ENCODE results near the gene TGM6. TPM values are rescaled to one million over a fixed set of nuclear protein-coding genes. Genes with fewer than 3 reads are reported as not detected.

Gene TGM6
- polyA plus RNA-seq, 1 donor from 2014 or later: not detected

GRCh38 chr20:2368621-2369020 is 12.1 kb upstream of the TGM6 start:
- Histone ChIP-seq H3K79me2 (replicated peaks; ENCODE audit: insufficient read depth, low read length) (no peaks in the 10 kb centered on the region), H3K27me3 (ENCODE audit: insufficient read depth, low read depth, low read length) (no peaks in the 10 kb centered on the region), H2AFZ (ENCODE audit: low read depth, low read length) (no peak overlapping the region), H3K9me3 (ENCODE audit: low read length) (no peaks in the 10 kb centered on the region), H3F3A (ENCODE audit: insufficient read depth, low read length, poor library complexity, severe bottlenecking) (no peaks in the 10 kb centered on the region), H3K9me2 (ENCODE audit: insufficient read depth, low read length) (no peaks in the 10 kb centered on the region), H3K9ac (ENCODE audit: low read length) (no peak overlapping the region), H3K4me2 (ENCODE audit: low read length) (no peak overlapping the region), H3K27ac (ENCODE audit: low read length) (no peak overlapping the region), H3K4me3 (ENCODE audit: low read length) (no peak overlapping the region), H3K36me3 (ENCODE audit: insufficient read depth, low read length) (no peaks in the 10 kb centered on the region), H4K20me1 (ENCODE audit: insufficient read depth) (no peaks in the 10 kb centered on the region)
- TF ChIP-seq MXI1 (conservative IDR thresholded peaks at IDR 0.05; ENCODE audit: poor library complexity, severe bottlenecking): no peak
- no peak for TF ChIP-seq CTCF (IDR thresholded peaks at IDR 0.05; ENCODE audit: poor library complexity, severe bottlenecking)
- no peak for TF ChIP-seq REST (IDR thresholded peaks at IDR 0.05; ENCODE audit: borderline replicate concordance)
- TF ChIP-seq RAD21 (conservative IDR thresholded peaks at IDR 0.05): no peak
- no peak for TF ChIP-seq TAF1 (IDR thresholded peaks at IDR 0.05; ENCODE audit: low read depth)
- TF ChIP-seq EZH2 (IDR thresholded peaks at IDR 0.05; ENCODE audit: borderline replicate concordance, insufficient read depth, low read length, poor library complexity, severe bottlenecking): no peak
- TF ChIP-seq EP300 (conservative IDR thresholded peaks at IDR 0.05; ENCODE audit: poor library complexity, severe bottlenecking): no peak
- no peak for TF ChIP-seq POLR2AphosphoS5 (IDR thresholded peaks at IDR 0.05)
- TF ChIP-seq SMC3 (conservative IDR thresholded peaks at IDR 0.05; ENCODE audit: poor library complexity): no peak

GRCh38 chr20:2373098-2373497 is 7.6 kb upstream of the TGM6 start:
- Histone ChIP-seq H4K20me1 (ENCODE audit: insufficient read depth) (no peaks in the 10 kb centered on the region), H3K27ac (ENCODE audit: low read length) (no peak overlapping the region), H3K36me3 (ENCODE audit: insufficient read depth, low read length) (no peaks in the 10 kb centered on the region), H3K9me2 (ENCODE audit: insufficient read depth, low read length) (no peaks in the 10 kb centered on the region), H3K27me3 (ENCODE audit: insufficient read depth, low read depth, low read length) (no peaks in the 10 kb centered on the region), H2AFZ (ENCODE audit: low read depth, low read length) (no peak overlapping the region), H3K4me3 (ENCODE audit: low read length) (no peak overlapping the region), H3F3A (ENCODE audit: insufficient read depth, low read length, poor library complexity, severe bottlenecking) (no peaks in the 10 kb centered on the region), H3K9ac (ENCODE audit: low read length) (no peak overlapping the region), H3K79me2 (replicated peaks; ENCODE audit: insufficient read depth, low read length) (no peaks in the 10 kb centered on the region), H3K9me3 (ENCODE audit: low read length) (no peaks in the 10 kb centered on the region), H3K4me2 (ENCODE audit: low read length) (no peak overlapping the region)
- no peak for TF ChIP-seq REST (IDR thresholded peaks at IDR 0.05; ENCODE audit: borderline replicate concordance)
- TF ChIP-seq RAD21 (conservative IDR thresholded peaks at IDR 0.05): no peak
- TF ChIP-seq CTCF (IDR thresholded peaks at IDR 0.05; ENCODE audit: poor library complexity, severe bottlenecking): no peak
- no peak for TF ChIP-seq EZH2 (IDR thresholded peaks at IDR 0.05; ENCODE audit: borderline replicate concordance, insufficient read depth, low read length, poor library complexity, severe bottlenecking)
- no peak for TF ChIP-seq MXI1 (conservative IDR thresholded peaks at IDR 0.05; ENCODE audit: poor library complexity, severe bottlenecking)
- TF ChIP-seq SMC3 (conservative IDR thresholded peaks at IDR 0.05; ENCODE audit: poor library complexity): no peak
- no peak for TF ChIP-seq EP300 (conservative IDR thresholded peaks at IDR 0.05; ENCODE audit: poor library complexity, severe bottlenecking)
- TF ChIP-seq POLR2AphosphoS5 (IDR thresholded peaks at IDR 0.05): no peak
- no peak for TF ChIP-seq TAF1 (IDR thresholded peaks at IDR 0.05; ENCODE audit: low read depth)
